RWPE1 (cell line): ENCODE measurements around the gene SLC39A11.

Experiments used
- CTCF ChIA-PET: fragments of 350-600 bp; sonication (Branson Sonifier 250); formaldehyde crosslinking; extraction: SDS; loops from one replicate; lab custom pipeline; 2021; lab: Yijun Ruan, JAX
- POLR2A ChIA-PET: fragments of 400-600 bp; formaldehyde crosslinking; extraction: SDS; loops from one replicate; lab custom pipeline; 2020; ENCODE audit warnings: antibody characterized with exemption; ENCODE audit not compliant: low non-redundant PET; lab: Yijun Ruan, JAX
- DNase-seq: peaks from one replicate; pipeline ENCODE4 v3.0.0; 2012; ENCODE audit warnings: low spot score
- H3K27ac ChIP-seq: fragments of 450-650 bp; 2 replicates; pipeline ENCODE4 v1.5.1; 2017
- CTCF ChIP-seq: fragments of 450-650 bp; conservative IDR thresholded peaks from 2 replicates; pipeline ENCODE4 v1.5.1; 2017; ENCODE audit warnings: low read depth, mild to moderate bottlenecking

SLC39A11 gene

GRCh38 chr17:72631568-72631948, 460.9 kb downstream of the SLC39A11 start:
- no peak overlapping the region for H3K27ac ChIP-seq
- ChIA-PET POLR2A (no interaction called here), CTCF (no interaction called here)
- DNase-seq = no peak
- no peak for TF ChIP-seq CTCF

- DNase-seq = no peak
- H3K27ac ChIP-seq = no peak overlapping the region
- ChIA-PET CTCF (interaction anchor here (0.9 kb wide), 1 partner anchor 780 kb away, joined by 3 read pairs; no protein-coding TSS in a partner anchor), POLR2A (no interaction called here)
- no peak for TF ChIP-seq CTCF
Measured at GRCh38 chr17:72624652-72625051, 467.8 kb downstream of the SLC39A11 start.

- TF ChIP-seq CTCF = no peak
- H3K27ac ChIP-seq = no peak overlapping the region
- no peak for DNase-seq
- CTCF ChIA-PET = interaction anchor here (0.9 kb wide), 1 partner anchor 781 kb away, joined by 3 read pairs; no protein-coding TSS in a partner anchor
- POLR2A ChIA-PET = no interaction called here
Measured at GRCh38 chr17:72624226-72624625, 468.3 kb downstream of the SLC39A11 start.

GRCh38 chr17:72622661-72623433, 469.6 kb downstream of the SLC39A11 start:
- POLR2A ChIA-PET = no interaction called here
- peak overlapping the region; percentile 36; the same call in 1 of the 2 replicates for H3K27ac ChIP-seq
- CTCF ChIA-PET = no interaction called here
- TF ChIP-seq CTCF = no peak
- DNase-seq = peak; percentile 95

- POLR2A ChIA-PET = no interaction called here
- no peak for TF ChIP-seq CTCF
- CTCF ChIA-PET = interaction anchor here (0.7 kb wide), 1 partner anchor 62 kb away, joined by 3 read pairs; no protein-coding TSS in a partner anchor
- no peak for DNase-seq
- H3K27ac ChIP-seq = no peak overlapping the region
Measured at GRCh38 chr17:72619976-72620650, 472.4 kb downstream of the SLC39A11 start.

GRCh38 chr17:72618001-72618509, 474.4 kb downstream of the SLC39A11 start:
- no peak for TF ChIP-seq CTCF
- no peak overlapping the region; the same call in 1 of the 2 replicates for H3K27ac ChIP-seq
- ChIA-PET CTCF (interaction anchor here (0.5 to 0.7 kb wide), 3 partner anchors 108 to 555 kb away, joined by 3 read pairs; no protein-coding TSS in a partner anchor), POLR2A (no interaction called here)
- no peak for DNase-seq
